ENCODE measurements around the gene CMPK1. TPM values are rescaled to one million over a fixed set of nuclear protein-coding genes. Genes with fewer than 3 reads are reported as not detected.
"Not testable (repeated sequence)": the region's sequence is repeated elsewhere in the genome, so short reads cannot be mapped to it uniquely, and the experiment has no call there.

CMPK1 gene, protein sequence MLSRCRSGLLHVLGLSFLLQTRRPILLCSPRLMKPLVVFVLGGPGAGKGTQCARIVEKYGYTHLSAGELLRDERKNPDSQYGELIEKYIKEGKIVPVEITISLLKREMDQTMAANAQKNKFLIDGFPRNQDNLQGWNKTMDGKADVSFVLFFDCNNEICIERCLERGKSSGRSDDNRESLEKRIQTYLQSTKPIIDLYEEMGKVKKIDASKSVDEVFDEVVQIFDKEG
- 10 to 100 TPM; 63.4 to 81.5 (median 75.6) TPM for total RNA-seq
- 10 to 100 TPM; 41.4 to 41.7 TPM for polyA plus RNA-seq
- long read RNA-seq, donor 1, transcript CMPK1-202 (5 exons, 1,212 nt): minor isoform, 5 of 274 reads
- long read RNA-seq, donor 1, transcript CMPK1-203 (6 exons, 2,930 nt): major isoform, 264 of 274 reads
- long read RNA-seq, donor 1, partial matches to known transcripts: 1 of 274 reads
- long read RNA-seq, donor 1, other reads (novel, unspliced or antisense): 4 of 274 reads
- long read RNA-seq, donor 2, transcript CMPK1-203 (6 exons, 2,930 nt): major isoform, 281 of 293 reads
- long read RNA-seq, donor 2, partial matches to known transcripts: 1 of 293 reads
- long read RNA-seq, donor 2, other reads (novel, unspliced or antisense): 10 of 293 reads
- long read RNA-seq, donor 3, transcript CMPK1-202 (5 exons, 1,212 nt): minor isoform, 6 of 280 reads
- long read RNA-seq, donor 3, transcript CMPK1-203 (6 exons, 2,930 nt): major isoform, 260 of 280 reads
- long read RNA-seq, donor 3, partial matches to known transcripts: 9 of 280 reads
- long read RNA-seq, donor 3, other reads (novel, unspliced or antisense): 5 of 280 reads

- H3K27me3 ChIP-seq: no peaks in the 10 kb centered on the region
- peak in 4 of 9 donors; percentile 13 to 45 (median 38) for TF ChIP-seq CTCF (IDR thresholded peaks at IDR 0.05)
Observed at GRCh38 chr1:47333578-47333921, at the start of gene CMPK1. Gene CMPK1, plus strand, starts transcription at chr1:47333790. Its CDS starts 156 bp downstream, at chr1:47333946.

GRCh38 chr1:47288116-47288515 is 45.5 kb upstream of the CMPK1 start:
- H3K9me3 ChIP-seq; H3K27me3 ChIP-seq; ATAC-seq; H3K4me1 ChIP-seq; DNase-seq; H3K4me3 ChIP-seq; H3K27ac ChIP-seq; intact Hi-C loops (cut with DNase I): not testable (repeated sequence)
- peaks cover 0 to 33% (median 0%) of the 10 kb centered on the region in 9 donors for H3K36me3 ChIP-seq
- WGBS, 2 donors: 95 to 98% methylated on average over 4 of the region's 4 CpGs

More at GRCh38 chr1:47333578-47333921, at the start of gene CMPK1:
- peak within 1 kb of the TSS; percentile 95 to 100 (median 99) for H3K27ac ChIP-seq
- ATAC-seq (peak; percentile 78 to 89 (median 85)), DNase-seq (peak; percentile 86)
- peaks cover 0 to 52% (median 41%) of the 10 kb centered on the region in 9 donors for H3K4me1 ChIP-seq
- H3K4me3 ChIP-seq: peak within 1 kb of the TSS; percentile 63 to 99 (median 90)
- H3K9me3 ChIP-seq: no peaks in the 10 kb centered on the region
- WGBS, 2 donors: 0 to 1% methylated on average over 31 to 37 of the region's 40 CpGs
- intact Hi-C loops (cut with DNase I): loop anchor here in 4 of 10 donors (1.0 to 10.0 kb wide), 4 partner anchors 19 to 141 kb away; partner anchors contain the start of genes PDZK1IP1 (in 3 of the 4) and STIL (in 2 of the 4)
- peaks cover 0 to 5% (median 0%) of the 10 kb centered on the region in 9 donors for H3K36me3 ChIP-seq

DNA sequence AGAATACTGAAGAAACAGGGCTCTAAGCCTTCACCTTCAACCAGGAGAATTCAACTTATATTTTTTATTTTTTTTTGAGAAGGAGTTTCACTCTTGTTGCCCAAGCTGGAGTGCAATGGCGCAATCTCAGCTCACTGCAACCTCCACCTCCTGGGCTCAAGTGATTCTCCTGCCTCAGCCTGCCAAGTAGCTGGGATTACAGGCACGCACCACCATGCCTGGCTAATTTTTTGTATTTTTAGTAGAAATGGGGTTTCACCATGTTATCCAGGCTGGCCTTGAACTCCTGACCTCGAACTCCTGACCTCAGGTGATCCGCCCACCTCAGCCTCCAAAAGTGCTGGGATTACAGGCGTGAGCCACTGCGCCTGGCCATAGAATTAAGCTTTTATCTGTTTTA is 38.7 kb upstream of the CMPK1 start:
- H3K9me3 ChIP-seq; H3K27me3 ChIP-seq; ATAC-seq; intact Hi-C loops (cut with DNase I); H3K4me3 ChIP-seq; H3K27ac ChIP-seq; DNase-seq: not testable (repeated sequence)
- Histone ChIP-seq H3K36me3 (peaks cover 0 to 39% (median 0%) of the 10 kb centered on the region in 9 donors), H3K4me1 (peaks cover 3 to 27% (median 14%) of the 10 kb centered on the region in 9 donors)
- 98% methylated on average over 6 of the region's 6 CpGs for WGBS, 2 donors

DNA sequence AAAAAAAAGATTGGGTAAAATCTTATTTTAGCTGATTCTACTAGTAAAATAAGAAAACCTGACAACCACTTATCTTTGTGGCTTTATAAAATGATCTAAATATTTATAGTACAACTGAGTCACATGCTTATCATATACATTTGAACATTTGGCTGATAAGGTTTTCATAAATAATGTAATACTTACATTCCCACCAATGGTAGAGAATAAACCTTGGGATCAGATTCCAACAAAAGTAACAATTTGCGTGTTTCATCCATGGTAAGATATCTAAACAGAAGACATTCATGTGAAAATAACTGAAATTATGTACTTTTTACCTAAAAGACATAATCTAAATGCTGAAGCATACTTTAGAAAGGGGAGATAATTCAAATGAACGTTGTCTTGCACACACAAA is 38.0 kb upstream of the CMPK1 start:
- DNase-seq (no peak), ATAC-seq (no peak)
- no peaks in the 10 kb centered on the region for H3K9me3 ChIP-seq
- intact Hi-C loops (cut with DNase I): no loop called here
- WGBS, 2 donors: 84 to 86% methylated on average over 2 of the region's 2 CpGs
- H3K36me3 ChIP-seq: peaks cover 0 to 45% (median 0%) of the 10 kb centered on the region in 9 donors
- no peak for TF ChIP-seq CTCF (IDR thresholded peaks at IDR 0.05)
- no peaks in the 10 kb centered on the region for H3K27me3 ChIP-seq
- H3K4me1 ChIP-seq: peaks cover 3 to 27% (median 14%) of the 10 kb centered on the region in 9 donors
- H3K4me3 ChIP-seq: no peak overlapping the region
- no peak overlapping the region for H3K27ac ChIP-seq

DNA sequence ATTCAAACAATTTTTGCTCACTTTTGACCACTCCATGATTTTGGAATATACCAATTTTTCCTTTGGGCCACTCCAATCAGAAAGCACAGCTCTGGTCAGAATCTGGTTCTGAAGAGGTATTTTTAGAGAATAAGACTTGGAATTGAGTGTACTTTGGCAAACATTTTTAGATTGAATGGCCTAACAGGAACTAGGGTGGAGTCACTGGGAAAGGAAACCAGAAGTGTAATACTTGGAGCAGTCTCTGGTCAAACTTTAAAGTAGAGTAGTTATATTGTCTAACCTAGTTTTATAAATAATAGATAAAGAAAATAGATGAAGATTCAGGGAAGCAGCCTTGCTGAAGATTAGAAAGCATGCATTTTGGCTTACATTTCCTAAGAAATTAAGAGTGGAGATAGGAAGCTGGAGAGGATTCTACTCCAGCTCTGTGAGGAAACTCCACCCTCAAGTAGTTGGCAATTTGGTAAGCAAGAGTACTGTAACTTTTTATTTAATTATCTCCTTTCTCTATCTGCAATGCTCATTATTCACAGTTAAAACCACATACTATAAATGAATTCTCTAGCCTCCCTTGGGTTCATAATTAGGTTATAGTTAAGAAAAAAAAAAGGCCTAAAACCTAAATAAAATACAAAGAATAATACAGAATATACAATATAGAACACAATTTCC is 35.4 kb upstream of the CMPK1 start:
- Histone ChIP-seq H3K9me3 (no peaks in the 10 kb centered on the region), H3K27ac (peak overlapping the region; percentile 50 to 84 (median 64)), H3K36me3 (peaks cover 0 to 58% (median 0%) of the 10 kb centered on the region in 9 donors), H3K4me3 (no peak overlapping the region), H3K4me1 (peaks cover 3 to 27% (median 14%) of the 10 kb centered on the region in 9 donors), H3K27me3 (no peaks in the 10 kb centered on the region)
- TF ChIP-seq CTCF (IDR thresholded peaks at IDR 0.05): no peak
- intact Hi-C loops (cut with DNase I): no loop called here
- ATAC-seq (peak; percentile 50 to 95 (median 86)), DNase-seq (peak in 1 of 2 donors; percentile 10)

All from heart right ventricle (tissue), 16 donors.